ENCODE results near the gene CREB1.

The CREB1 gene

GRCh38 chr2:207504513-207505170 lies 25.1 kb upstream of the CREB1 start:
- DNase-seq, result no peak

GRCh38 chr2:207505171-207505570 lies 24.6 kb upstream of the CREB1 start:
- DNase-seq, result no peak

- no peak for DNase-seq
These were observed 24.0 kb upstream of the CREB1 start for GRCh38 chr2:207505728-207506127.

- no peak for DNase-seq
These were observed 23.3 kb upstream of the CREB1 start for GRCh38 chr2:207506426-207506825.

GRCh38 chr2:207510148-207510547 lies 19.6 kb upstream of the CREB1 start:
- no peak for DNase-seq

GRCh38 chr2:207511851-207512250 lies 17.9 kb upstream of the CREB1 start:
- no peak for DNase-seq

- no peak for DNase-seq
These were observed 17.4 kb upstream of the CREB1 start for GRCh38 chr2:207512356-207512755.

- DNase-seq, result no peak
These were observed 16.1 kb upstream of the CREB1 start for GRCh38 chr2:207513551-207514257.

GRCh38 chr2:207514451-207514850 lies 15.3 kb upstream of the CREB1 start:
- no peak for DNase-seq

- DNase-seq, result no peak
These were observed 14.1 kb upstream of the CREB1 start for GRCh38 chr2:207515671-207516070.

GRCh38 chr2:207516206-207516605 lies 13.6 kb upstream of the CREB1 start:
- DNase-seq, result no peak

- DNase-seq, result no peak
These were observed 6.8 kb upstream of the CREB1 start for GRCh38 chr2:207523005-207523404.

GRCh38 chr2:207525296-207525695 lies 4.5 kb upstream of the CREB1 start:
- no peak for DNase-seq

- no peak for DNase-seq
These were observed 807 bp upstream of the CREB1 start for GRCh38 chr2:207528980-207529329.

GRCh38 chr2:207530160-207531031 lies 634 bp downstream of the CREB1 start:
- DNase-seq, result no peak

GRCh38 chr2:207531032-207531952 lies 1.5 kb downstream of the CREB1 start:
- DNase-seq, result no peak

- DNase-seq, result no peak
These were observed 2.9 kb downstream of the CREB1 start for GRCh38 chr2:207532676-207533075.

- DNase-seq, result no peak
These were observed 3.8 kb downstream of the CREB1 start for GRCh38 chr2:207533461-207534008.

GRCh38 chr2:207534417-207534816 lies 4.7 kb downstream of the CREB1 start:
- DNase-seq, result no peak

- DNase-seq, result no peak
These were observed 9.7 kb downstream of the CREB1 start for GRCh38 chr2:207539470-207539869.

- no peak for DNase-seq
These were observed 10.7 kb downstream of the CREB1 start for GRCh38 chr2:207540431-207540830.

- no peak for DNase-seq
These were observed 12.2 kb downstream of the CREB1 start for GRCh38 chr2:207541933-207542332.

Data from NCI-H1048 (cell line).